Left ventricle myocardium inferior (tissue), 1 donor: ENCODE results near the gene FAM163B. TPM values are rescaled to one million over a fixed set of nuclear protein-coding genes. Genes with fewer than 3 reads are reported as not detected.

Experiments
- DNase-seq: peaks from one replicate; pipeline ENCODE4 v3.0.0-alpha.2; 2020
- H3K27ac ChIP-seq: fragments of 200-600 bp; replicated peaks from 2 replicates; pipeline ENCODE4 v1.8.0; 2021
- H3K27me3 ChIP-seq: fragments of 200-600 bp; 2 replicates; pipeline ENCODE4 v1.8.0; 2021; ENCODE audit warnings: low read depth
- H3K36me3 ChIP-seq: fragments of 200-600 bp; 2 replicates; pipeline ENCODE4 v1.8.0; 2021
- H3K4me1 ChIP-seq: fragments of 200-600 bp; 2 replicates; pipeline ENCODE4 v1.8.0; 2021
- H3K4me3 ChIP-seq: fragments of 200-600 bp; 2 replicates; pipeline ENCODE4 v1.8.0; 2021; ENCODE audit warnings: mild to moderate bottlenecking, moderate library complexity
- H3K9me3 ChIP-seq: fragments of 200-600 bp; replicated peaks from 2 replicates; pipeline ENCODE4 v1.8.0; 2021
- intact Hi-C: fragments of 100-400 bp; cut with micrococcal nuclease; formaldehyde crosslinking; loops from one replicate; pipeline ENCODE4 v1.11.0; 2022
- total RNA-seq: library from RNA; stranded (reverse); fragmentation: NEBNext Ultra II Directional; extraction: Animal tissue kit (Norgen Biotek cat#: 25700); gene quantifications from one replicate; pipeline ENCODE4 v1.2.1, GENCODE V29; 2021
- TF ChIP-seq, protein P1 (sequence below): fragments of 200-600 bp; IDR thresholded peaks from 2 replicates; pipeline ENCODE4 v1.8.0; 2021; ENCODE audit warnings: antibody characterized with exemption, mild to moderate bottlenecking, borderline replicate concordance
- donor health status: DM: no; HTN: yes; CAD: no; lungs with severe emphysema.

The FAM163B gene
- total RNA-seq, 1 donor from 2014 or later, result not detected

DNA sequence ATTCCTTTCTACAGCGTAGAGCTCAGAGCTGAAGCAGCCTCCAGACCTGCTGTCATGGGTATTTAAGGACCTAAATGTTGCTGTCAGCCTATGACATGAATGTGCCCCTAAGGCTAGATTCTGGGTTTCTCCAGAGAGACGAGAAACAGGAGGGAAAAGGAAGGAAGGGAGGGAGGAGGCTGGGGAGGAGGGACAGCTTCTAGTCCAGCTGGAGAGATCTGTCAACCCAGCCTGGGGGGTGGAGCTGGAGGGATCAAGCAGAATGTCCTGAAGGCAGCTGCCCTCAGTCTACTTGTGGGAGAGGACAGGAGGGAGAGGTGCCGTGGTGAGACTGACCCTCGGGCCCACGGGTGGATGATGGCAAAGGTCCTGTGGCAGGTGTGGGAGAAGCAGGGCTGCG is 25.9 kb upstream of the FAM163B start:
- no peak for DNase-seq
- TF ChIP-seq, protein P1, sequence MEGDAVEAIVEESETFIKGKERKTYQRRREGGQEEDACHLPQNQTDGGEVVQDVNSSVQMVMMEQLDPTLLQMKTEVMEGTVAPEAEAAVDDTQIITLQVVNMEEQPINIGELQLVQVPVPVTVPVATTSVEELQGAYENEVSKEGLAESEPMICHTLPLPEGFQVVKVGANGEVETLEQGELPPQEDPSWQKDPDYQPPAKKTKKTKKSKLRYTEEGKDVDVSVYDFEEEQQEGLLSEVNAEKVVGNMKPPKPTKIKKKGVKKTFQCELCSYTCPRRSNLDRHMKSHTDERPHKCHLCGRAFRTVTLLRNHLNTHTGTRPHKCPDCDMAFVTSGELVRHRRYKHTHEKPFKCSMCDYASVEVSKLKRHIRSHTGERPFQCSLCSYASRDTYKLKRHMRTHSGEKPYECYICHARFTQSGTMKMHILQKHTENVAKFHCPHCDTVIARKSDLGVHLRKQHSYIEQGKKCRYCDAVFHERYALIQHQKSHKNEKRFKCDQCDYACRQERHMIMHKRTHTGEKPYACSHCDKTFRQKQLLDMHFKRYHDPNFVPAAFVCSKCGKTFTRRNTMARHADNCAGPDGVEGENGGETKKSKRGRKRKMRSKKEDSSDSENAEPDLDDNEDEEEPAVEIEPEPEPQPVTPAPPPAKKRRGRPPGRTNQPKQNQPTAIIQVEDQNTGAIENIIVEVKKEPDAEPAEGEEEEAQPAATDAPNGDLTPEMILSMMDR, result no peak
- no peaks in the 10 kb centered on the region for H3K9me3 ChIP-seq
- H3K36me3 ChIP-seq, result no peaks in the 10 kb centered on the region
- H3K4me1 ChIP-seq, result no peaks in the 10 kb centered on the region
- peaks cover 90% of the 10 kb centered on the region for H3K27me3 ChIP-seq
- H3K27ac ChIP-seq, result no peak overlapping the region
- intact Hi-C loops, result no loop called here
- no peak overlapping the region for H3K4me3 ChIP-seq

DNA sequence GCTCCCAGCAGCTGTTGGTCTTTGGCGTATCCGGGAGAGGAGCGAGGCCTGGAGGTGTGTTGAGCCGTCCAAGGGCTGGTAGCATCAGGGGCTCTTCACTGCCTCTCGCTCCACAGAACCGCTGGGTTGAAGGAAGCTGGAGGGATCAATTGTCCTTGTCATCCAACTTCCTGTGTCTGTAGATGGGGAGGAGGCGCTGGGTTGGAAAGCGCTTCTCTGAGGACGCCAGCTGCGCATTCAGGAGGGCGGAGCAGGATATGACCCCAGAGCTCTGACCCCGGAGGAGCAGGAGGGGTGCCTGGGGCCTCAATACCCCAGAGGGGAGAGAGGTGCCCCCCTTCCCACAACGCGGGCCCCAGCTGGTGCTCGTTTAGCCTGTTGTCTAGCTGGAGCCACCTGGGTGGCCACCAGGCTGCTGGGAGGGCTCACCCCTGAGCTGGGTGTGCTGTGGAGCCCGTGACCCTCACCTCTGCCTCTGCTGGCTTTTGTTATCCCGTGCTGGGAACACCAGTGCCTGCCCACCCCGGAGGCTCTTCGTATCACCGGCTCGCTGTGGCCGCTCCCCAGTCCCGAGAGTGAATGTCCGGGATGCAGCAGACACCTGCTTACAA is 25.0 kb upstream of the FAM163B start:
- DNase-seq, result no peak
- no peaks in the 10 kb centered on the region for H3K36me3 ChIP-seq
- H3K27me3 ChIP-seq, result peaks cover 91% of the 10 kb centered on the region
- H3K9me3 ChIP-seq, result no peaks in the 10 kb centered on the region
- TF ChIP-seq, protein P1, result no peak
- intact Hi-C loops, result no loop called here
- H3K27ac ChIP-seq, result no peak overlapping the region
- H3K4me3 ChIP-seq, result no peak overlapping the region
- no peaks in the 10 kb centered on the region for H3K4me1 ChIP-seq

DNA sequence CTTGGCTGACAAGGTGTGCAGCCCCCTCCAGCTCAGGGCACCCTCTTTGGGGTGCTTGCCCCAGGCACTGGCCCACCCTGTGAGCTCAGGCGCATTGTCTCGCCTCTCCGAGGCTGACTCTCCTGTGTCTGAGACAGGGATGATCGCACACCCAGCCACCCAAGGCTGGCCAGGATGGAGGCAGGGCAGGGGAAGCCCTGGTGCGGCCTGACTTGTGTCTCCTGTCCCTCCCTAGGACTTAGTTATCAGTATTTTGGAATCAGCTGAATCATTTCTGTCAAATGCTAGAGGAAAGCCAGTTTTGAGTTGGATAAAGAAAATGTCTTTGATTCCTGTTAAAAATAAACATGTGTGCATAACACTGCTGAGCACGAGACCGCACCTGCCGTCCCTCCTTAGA is 24.5 kb upstream of the FAM163B start:
- Histone ChIP-seq H3K27me3 (peaks cover 88% of the 10 kb centered on the region), H3K4me1 (no peaks in the 10 kb centered on the region), H3K36me3 (no peaks in the 10 kb centered on the region), H3K9me3 (no peaks in the 10 kb centered on the region), H3K4me3 (no peak overlapping the region), H3K27ac (no peak overlapping the region)
- DNase-seq, result no peak
- TF ChIP-seq, protein P1, result no peak
- intact Hi-C loops, result no loop called here

DNA sequence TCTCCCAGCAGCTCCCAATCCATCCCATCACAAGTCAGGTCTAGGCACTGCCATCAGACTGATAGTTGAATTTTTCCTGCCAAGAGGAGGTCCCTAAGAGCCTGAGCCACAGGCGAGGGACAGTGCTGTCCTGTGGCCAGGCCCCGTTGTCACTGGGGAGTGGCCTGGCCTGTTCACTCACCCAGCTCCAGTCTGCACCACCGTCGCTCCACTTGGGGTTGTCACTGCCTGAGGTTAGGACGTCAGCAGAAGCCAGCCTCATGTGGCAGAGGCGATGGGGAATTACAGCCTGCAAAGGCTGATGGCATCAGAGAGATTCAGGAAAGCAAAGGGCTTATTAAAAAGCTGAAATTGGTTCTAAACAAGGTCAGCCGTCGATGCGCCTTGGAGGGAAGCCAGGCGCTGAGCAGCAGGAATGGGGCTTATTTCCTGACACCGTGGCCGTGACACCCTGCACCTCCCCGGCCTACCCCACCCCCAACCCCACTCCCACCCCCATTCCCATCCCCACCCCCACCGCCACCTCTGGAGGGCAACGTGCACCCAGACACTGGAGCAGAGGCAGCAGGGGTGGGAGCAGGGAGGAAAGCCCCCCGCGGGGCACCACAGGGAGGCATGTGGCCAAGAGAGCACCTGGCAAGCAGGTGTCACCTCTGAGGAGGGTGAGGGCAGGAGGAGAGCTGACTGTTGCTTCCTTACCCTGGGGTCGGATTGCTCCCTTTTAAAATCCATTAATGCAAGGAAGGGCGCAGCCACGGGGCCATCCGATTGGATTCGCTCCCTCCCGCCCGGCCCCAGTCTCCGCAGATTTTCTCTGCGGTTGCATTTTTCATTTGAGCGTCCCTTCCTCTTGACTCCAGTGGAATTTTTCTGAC is 23.9 kb upstream of the FAM163B start:
- TF ChIP-seq, protein P1, result no peak
- Histone ChIP-seq H3K27ac (no peak overlapping the region), H3K4me1 (no peaks in the 10 kb centered on the region), H3K36me3 (no peaks in the 10 kb centered on the region), H3K4me3 (no peak overlapping the region), H3K27me3 (peaks cover 83% of the 10 kb centered on the region), H3K9me3 (no peaks in the 10 kb centered on the region)
- intact Hi-C loops, result no loop called here
- DNase-seq, result no peak

DNA sequence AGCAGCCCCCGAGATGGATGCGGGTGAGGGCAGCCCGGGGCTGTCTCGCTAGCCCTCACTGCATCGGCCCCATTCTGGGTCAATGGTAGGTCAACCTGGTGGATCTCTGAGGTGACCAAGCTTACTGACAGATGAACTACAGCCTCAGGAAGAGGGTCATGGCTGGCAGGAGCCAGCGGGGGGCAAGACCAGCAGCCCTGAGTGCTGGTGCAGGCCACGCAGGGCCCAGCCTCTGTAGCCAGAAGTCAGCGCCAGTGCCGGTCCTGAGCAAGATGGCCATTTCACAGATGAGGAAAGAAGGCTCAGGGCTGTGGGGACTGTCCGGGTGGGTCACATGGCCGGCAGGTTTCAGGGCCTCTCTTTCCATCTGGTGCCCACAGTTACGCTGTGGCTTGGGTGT is 21.9 kb upstream of the FAM163B start:
- peaks cover 12% of the 10 kb centered on the region for H3K9me3 ChIP-seq
- H3K4me3 ChIP-seq, result no peak overlapping the region
- DNase-seq, result no peak
- TF ChIP-seq, protein P1, result no peak
- H3K27me3 ChIP-seq, result peaks cover 64% of the 10 kb centered on the region
- intact Hi-C loops, result no loop called here
- H3K36me3 ChIP-seq, result no peaks in the 10 kb centered on the region
- no peak overlapping the region for H3K27ac ChIP-seq
- H3K4me1 ChIP-seq, result no peaks in the 10 kb centered on the region
